Dermis blood vessel endothelial cell (primary cell): ENCODE data around the gene PDZD7. TPM values are rescaled to one million over a fixed set of nuclear protein-coding genes. Genes with fewer than 3 reads are reported as not detected.
A peak's percentile ranks its signal among the peaks of the same experiment; 100 is the strongest.

Experiments used
- DNase-seq: peaks from one replicate; pipeline ENCODE4 v3.0.0; 2010
- total RNA-seq: library from RNA; depleted of rRNA; stranded (reverse); fragments of >200 nt; gene quantifications from 2 replicates; pipeline ENCODE4 v1.2.3, GENCODE V29; 2014

The PDZD7 gene
- total RNA-seq, 1 donor from 2014 or later: 0.34 TPM

DNA sequence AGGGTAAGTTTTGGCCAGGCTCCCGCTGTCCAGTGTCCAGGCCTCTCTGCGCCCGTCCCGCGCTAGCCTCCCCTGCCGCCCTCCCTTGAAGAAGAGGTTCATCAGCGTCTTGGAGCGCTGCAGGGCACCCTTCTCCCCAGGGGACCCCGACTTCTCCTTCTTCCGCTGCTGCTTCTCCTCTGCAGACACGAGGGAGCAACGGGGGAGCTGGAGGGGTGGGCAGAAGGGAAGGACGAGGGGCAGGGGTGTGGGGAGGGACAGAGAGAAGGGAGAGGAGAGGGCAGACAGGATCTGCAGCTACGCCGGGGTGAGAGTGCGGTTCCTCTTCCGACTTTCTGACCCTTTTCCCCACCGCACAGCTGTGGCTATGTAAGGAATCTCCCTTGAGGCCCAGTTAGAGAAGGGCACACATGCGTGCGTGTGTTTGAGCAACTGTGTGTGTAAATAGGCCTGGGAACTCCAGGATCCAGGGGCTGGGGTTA lies 12.8 kb downstream of the PDZD7 start:
- no peak for DNase-seq

DNA sequence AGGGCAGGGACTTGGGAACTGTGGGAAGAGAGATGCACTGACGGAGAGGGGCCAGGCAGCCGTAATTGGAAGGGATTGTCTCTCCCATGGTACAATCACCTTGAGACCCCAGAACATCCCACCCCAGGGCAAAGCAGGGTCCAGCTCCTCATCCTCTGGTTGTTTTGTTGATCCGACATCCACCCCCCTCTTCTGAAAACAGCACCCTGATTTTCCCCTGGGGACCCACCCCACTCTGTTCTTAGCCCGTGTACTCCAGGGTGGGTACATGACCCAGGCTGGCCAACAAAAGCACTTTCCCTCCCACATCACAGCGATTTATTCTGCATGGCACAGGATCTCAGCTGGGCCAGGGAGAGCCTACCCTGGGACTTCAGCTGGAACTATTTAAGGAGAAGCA lies 14.1 kb downstream of the PDZD7 start:
- no peak for DNase-seq

DNA sequence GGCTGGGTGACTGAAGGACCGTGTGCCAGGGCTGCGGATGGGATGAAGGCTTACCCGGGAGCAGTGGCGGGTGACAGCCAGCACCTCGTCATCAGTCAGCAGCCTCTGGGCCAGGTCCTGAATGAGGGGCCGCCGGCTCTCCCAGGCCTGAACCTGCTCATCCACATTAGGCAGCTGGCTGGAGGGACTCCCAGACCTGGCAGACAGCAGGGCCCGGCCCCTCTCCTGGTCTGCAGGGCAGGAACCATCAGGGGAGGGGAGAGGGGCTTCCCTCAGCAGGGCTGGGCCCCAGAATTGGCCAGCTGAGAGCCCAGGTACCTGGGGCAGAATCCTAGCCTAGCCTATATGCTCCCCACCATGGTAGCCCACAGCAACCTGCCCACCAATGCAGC lies 15.4 kb downstream of the PDZD7 start:
- DNase-seq: no peak

DNA sequence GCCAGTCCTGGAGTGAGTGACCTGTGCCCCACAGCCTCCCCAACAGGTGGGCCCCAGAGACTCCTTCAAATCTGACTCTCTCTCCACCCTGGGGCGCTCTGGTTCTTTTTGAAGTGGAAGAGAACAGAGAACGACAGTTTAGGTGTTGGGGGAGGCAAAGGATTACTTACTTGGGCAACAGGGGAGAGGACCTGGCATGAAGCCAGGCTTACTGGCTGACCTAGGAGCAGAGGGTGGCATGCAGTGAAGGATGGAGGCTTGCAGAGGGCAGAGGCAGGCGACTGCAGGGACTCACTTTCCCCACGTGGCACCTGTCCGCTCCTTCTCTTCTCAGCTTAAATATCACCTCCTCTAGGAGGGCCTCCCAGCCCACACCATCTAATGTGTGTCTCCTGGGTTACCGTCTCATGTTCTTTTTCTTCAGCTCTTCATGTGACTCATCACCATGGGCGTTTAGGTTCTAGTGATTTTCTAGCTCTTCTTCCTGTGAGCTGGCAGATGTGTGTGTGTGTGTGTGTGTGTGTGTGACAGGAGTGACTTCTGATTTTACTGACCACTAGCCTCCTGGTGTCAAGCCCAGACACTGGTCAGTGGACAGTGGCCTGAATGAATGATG lies 15.9 kb downstream of the PDZD7 start:
- peak; percentile 36 for DNase-seq

DNA sequence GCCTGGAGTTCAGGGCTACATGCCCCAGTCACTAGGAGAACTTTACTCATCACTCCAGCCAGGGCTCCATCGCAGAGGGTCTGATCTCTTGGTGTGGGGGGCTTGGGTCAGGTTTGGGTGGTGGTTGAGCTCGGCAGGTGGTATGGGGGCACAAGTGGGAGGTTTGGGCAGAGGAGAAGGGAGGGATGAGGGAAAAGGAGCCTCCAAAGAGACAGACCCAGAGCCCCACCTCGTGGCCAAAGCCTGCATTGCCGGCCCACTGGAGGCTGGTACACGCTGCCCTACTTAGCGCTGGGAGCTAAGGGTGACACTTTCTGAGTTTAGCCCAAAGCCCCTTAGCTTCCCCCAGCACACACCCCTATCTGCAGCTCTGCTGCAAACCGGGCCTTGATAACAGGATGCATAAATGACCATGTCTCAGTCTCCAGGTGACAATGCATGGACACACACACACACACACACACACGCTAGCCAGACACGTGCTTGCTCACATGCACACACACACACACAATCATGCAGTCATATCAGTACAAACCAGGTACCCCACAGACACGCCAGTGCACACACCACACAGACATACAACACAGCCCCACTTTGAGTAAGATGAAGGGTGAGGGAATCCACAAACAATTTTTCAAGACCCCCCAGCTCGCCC lies 16.6 kb downstream of the PDZD7 start:
- DNase-seq: peak; percentile 81

DNA sequence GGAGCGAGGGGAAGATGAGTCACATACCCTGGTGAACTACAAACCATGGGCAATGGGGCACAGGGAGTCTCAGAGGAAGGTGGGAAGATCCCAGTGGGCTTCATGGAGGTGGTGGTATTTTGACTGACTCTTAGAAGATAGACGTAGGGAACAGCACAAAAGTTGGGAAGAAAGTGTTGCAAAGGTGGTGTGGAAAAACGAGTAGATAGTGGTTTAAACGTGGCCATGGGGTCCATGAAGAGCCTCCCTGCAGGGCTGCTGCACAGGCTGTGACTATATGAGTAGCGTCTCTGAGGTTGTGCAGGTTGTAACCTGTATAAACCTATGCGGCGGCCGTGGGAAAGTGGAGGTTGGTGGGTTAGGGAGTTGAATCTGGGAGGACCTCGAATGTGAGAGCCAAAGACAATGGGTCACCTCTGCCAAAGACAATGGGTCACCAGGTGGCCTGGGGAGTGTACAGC lies 17.5 kb downstream of the PDZD7 start:
- no peak for DNase-seq

DNA sequence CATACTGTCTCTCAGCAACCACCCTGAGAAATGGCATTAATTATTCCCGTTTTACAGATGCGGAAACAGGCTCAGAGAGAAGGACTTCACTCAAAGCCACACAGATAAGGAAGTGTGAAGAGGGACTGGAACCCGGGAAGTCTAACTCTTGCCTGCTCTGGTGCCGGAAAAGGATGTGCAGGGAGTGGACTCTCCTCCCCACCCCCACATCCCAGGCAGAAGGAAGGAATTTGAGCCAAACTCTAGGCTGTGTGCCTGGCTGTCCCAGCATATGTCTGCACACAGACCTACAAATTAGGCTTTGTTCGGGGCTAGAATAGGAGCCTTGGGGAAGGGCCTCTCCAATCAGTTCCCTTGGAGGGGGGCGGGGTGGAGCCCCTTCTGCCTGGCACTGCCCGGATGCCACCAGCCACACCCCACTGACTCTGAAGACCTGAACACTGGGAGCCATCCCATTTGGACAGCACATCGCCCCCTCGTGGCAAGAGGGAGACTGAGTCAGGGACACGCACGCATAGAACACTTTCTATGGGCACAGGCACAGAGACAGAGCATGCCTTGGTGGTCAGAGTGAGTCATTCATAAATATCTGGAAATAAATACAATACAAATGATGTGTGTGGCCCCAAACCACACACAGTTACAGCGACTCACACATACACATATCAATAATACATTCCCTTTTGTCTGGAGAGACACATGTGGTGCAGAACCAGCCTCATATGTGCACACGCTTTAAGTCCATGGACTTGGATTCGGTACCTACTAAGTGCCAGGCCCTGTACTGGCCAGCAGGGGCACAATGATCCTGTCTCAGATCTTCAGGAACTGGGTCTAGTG lies 18.2 kb downstream of the PDZD7 start:
- DNase-seq: peak; percentile 94

DNA sequence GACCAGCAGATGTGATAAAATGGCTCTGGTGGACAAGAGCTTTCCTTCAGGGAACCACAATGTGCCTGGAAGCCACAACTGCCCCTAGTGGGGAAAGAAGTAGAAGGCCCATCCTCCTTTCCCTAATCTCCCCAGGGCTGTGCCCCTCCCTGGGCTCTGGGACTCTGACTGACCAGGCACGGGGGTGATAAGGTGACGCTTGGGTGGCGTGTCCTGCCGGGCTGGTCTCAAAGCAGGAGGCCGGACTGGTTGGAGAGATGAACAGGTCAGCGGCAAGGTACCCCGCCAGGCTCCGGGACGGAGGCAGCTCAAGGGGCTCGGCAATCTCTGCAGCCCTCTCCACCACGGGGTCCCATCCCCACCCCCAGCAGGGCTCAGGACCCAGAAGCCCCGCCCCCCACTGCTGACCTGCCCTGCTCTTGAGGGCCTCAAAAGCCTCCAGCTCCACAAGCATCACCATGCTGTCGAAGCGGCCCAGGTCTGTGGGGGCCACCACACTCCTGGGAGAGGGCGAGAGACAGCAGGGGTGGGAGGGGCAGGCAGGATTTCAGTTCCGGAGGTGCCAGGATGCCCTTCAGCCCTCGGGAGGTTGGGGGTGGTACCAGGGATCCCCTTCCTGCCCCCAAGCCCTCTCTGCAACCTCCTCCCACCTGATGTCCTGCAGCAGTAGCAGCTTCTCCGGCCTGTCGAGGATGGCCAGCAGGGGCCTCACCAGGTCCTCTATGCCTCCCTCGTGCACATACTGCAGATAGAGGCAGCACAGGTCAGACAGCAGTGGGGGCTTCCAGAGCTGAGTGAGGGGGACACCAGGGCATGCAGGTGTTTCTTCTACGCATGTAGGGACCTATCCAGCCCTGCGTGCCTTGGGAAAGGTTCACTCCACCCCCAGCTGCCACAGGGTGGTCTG lies 19.2 kb downstream of the PDZD7 start:
- peak; percentile 45 for DNase-seq

DNA sequence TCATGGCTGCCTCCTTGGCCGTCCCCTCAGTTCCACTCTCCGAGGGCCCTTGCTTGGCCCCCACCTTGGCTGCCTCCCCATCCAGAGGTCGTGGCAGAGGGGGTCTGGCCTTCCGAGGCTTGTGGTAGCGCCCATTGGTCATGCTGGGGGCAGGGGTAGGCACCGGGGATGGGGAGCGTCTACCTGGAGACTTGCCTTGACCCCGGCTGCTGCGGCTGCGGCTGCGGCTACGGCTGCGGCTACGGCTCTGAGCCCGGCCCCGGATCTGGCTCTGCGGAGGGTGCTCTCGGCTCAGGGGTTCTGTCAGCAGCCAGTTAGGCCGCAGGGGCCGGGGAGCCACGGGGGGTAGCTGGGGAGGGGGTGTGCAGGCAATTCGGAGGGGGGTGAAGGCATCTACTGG lies 20.6 kb downstream of the PDZD7 start:
- no peak for DNase-seq

DNA sequence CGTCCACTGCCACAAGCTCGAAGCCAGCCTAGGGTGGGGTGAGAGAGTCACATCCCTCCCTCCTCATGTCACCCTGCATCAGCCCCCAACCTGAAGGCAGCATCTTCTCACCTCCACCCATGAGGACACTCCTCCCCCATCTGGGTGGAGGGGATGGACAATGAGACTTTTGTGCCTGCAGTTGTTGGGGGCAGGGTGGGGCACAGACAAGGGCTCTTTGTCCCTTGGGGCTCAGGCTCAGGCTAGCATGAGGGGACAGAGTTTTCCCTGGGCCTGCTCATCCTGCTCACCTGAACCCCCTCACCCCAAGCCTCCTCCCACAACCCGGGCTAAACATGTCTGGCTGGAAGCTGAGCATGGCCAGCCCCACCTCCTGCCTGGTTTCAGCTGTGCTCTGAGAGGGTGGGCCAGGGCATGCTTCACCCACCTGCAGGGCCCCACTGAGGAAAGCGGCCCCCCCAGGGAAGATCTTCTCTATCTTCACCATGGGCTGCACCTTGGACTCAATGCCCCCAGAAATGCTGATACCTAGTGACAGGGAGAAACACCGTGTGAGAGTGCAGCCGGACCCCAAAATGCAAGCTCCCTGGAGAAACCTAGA lies 22.0 kb downstream of the PDZD7 start:
- no peak for DNase-seq

DNA sequence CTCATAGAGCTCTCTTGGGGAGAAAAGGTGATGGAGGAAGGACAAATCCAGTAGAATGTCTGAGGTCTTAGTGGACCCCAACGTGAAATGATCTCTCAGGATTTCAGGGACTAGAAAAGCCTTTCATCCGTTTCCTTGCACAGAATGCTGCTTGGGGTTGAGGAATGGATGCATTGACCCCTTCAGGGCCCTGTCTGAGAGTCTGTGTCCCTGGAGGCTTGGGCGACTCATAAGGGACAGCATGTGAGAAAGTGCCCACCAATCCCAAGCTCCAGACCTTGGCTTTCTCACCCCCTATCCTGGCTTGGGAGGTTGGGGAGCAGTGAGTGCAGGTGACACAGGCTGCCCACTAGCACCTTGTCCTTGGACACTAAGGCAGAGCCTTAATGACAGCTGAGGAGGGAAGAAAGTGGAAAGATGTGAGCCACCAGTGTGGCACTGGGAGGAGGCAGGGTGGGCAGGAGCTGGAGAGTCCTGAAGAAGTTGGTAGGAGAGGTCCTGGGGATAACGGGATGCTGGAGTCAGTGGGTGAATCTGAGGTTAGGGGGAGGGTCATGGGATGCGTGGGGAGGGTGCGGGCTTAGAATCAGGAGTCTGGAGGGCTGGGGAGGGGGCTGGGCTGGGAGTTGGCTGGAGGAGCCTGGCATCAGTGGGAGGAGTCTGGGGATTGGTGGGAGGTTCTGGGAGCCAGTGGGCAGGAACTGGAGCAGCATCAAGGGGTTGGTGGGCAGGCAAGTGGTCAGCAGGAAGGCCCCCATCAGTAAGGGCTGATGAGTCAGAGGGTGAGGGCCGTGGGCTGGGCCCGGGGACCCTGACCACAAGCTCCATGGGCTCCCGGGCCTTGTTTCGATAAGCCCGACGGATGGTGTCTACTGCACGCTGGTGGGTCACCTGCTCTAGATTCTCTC lies 22.8 kb downstream of the PDZD7 start:
- no peak for DNase-seq

DNA sequence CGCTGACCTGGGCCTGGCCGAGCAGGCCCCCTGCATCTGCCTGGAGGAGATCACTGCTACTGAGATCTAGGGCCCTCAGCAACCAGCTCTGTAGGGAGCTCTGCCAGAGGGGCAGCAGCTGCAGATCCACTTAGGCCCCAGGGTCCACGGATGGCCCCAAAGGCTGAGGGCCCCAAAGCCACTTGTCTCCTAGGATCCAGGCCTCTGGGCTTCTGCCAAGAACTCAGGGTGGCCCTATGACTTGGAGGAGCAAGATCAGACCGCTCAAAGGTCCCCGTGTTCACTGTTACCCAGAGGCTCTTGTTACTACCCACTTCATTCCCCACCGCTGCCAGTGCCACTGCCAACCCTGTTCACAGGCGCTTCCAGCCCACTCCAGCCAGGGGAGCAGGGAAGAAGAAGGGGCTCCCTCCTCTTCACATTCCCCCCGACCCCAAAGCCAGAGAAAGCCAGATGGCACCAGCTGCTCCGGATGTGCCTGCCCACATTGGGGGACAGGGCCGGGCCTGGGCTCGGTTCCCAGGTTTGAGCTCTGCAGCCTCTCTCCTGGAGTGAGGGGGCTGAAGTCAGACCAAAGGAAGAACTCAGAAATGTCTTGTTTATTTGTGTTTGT lies 23.7 kb downstream of the PDZD7 start:
- no peak for DNase-seq

DNA sequence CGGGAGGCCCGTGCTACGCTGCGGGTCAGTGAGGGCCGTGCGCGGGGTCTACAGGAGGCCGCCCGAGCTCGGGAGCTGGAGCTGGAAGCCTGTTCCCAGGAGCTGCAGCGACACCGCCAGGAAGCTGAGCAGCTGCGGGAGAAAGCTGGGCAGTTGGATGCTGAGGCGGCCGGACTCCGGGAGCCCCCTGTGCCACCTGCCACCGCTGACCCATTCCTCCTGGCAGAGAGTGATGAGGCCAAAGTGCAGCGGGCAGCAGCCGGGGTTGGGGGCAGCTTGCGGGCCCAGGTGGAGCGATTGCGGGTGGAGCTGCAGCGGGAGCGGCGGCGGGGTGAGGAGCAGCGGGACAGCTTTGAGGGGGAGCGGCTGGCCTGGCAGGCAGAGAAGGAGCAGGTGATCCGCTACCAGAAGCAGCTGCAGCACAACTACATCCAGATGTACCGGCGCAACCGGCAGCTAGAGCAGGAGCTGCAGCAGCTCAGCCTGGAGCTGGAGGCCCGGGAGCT lies 24.3 kb downstream of the PDZD7 start:
- DNase-seq: no peak

DNA sequence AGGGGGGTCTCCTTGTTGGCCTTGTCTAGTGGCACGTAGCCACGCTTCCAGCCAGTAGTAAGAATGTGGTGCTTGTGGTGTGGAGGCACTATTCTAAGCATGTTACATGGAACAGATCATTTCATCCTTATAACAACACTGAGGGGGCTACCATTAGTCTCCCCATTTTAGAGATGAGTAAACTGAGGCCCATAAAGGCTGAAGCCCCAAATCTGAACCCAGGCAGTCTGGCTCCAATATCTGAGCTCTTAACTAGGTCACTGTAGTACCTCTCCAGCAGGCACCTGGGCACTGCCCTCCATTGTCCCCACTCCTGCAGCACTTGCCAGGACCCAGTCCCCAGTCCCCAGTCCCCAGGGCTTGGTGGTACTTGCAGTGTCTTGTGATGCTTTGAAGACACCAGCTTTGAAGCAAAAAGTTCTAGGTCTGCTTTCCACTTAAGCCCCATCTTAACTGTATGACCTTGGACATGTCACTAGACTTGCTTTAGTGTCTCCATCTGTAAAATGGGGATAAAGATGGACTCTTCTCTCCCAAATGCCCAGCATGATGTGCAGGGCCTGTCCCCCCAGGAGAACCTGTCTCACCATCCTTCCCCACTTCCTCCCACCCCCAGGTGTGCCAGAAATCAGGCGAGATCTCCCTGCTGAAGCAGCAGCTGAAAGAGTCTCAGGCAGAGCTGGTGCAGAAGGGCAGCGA lies 24.9 kb downstream of the PDZD7 start:
- no peak for DNase-seq

DNA sequence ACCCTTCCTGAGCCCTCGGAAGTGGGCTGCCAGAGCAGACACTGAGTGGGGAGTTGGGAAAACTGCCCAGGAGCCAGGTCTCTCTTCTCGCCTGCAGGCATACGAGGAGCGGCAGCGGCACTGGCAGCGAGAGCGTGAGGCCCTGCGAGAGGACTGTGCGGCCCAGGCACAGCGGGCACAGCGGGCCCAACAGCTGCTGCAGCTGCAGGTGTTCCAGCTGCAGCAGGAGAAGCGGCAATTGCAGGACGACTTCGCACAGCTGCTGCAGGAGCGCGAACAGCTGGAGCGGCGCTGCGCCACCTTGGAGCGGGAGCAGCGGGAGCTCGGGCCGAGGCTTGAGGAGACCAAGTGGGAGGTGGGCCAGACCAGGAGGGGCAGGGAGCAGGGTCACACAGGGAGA lies 25.6 kb downstream of the PDZD7 start:
- no peak for DNase-seq

DNA sequence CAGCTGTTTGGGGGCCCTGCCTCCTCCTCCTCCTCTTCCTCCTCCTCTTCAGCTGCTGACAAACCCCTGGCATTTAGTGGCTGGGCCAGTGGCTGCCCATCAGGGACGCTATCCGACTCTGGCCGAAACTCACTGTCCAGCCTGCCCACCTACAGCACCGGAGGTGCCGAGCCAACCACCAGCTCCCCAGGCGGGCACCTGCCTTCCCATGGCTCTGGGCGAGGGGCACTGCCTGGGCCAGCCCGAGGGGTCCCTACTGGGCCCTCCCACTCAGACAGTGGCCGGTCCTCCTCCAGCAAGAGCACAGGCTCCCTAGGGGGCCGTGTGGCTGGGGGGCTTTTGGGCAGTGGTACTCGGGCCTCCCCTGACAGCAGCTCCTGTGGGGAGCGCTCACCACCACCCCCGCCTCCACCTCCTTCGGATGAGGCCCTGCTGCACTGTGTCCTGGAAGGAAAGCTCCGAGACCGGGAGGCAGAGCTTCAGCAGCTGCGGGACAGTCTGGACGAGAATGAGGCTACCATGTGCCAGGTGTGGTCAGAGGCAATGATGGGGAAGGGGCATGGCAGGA lies 27.2 kb downstream of the PDZD7 start:
- no peak for DNase-seq

DNA sequence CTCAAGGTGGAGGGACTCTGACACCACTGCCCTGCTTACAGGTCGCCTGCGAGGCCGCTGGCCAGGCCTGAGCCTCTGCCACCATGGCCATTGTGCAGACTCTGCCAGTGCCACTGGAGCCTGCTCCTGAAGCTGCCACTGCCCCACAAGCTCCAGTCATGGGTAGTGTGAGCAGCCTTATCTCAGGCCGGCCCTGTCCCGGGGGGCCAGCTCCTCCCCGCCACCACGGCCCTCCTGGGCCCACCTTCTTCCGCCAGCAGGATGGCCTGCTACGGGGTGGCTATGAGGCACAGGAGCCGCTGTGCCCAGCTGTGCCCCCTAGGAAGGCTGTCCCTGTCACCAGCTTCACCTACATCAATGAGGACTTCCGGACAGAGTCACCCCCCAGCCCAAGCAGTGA lies 28.5 kb downstream of the PDZD7 start:
- no peak for DNase-seq

DNA sequence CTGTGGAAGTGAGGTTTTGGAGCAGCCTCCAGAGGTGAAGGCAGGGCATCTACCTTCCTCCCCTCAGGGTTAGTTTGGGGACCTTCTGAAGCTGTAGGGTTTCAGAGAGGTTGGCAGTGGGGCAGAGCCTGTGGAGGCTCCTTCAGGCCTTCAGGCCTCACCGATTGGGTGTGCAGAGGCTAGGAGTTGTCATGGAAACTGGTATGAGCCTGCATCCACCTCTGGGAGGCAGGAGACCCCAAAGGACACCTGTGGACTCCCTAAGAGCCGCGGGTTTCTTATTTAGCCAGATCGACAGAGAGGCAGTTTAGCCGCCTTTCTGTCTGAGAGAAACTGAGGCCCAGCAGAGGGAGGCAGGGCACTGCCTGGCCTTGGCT lies 29.3 kb downstream of the PDZD7 start:
- DNase-seq: no peak

DNA sequence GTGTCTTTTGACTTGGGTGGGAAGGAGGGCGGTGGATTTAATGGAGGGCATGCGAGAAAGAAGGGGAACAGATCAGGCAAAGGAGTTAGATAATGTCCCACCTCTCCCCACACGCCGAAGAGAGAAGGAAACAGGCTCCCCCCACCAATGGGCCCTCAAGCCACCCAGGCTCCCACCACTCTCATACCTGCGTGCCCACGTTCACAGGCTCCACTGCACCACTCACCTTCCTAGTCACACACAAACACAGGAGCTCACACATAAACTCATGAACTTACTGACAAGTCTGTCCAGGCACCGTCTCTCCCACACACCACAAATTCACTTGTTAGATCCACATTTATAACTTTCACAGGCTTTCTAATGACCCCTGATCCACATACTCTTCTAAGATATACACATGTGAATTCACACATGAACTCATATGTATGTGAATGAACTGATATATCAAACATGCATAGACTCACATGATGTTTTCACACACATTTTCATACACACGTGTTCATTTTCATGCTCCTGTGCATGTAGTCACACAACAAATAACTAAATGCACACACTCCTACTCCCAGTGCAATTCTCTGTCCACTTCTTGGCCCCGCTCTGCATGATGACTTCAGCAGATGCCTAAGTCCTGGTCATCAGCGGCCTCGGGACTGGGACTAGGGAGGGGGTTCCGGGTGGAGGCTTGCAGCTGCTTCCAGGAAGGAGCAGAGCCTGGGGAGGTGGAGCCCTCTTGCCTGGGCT lies 29.8 kb downstream of the PDZD7 start:
- peak; percentile 98 for DNase-seq
